ENCODE measurements around the gene CFAP99. TPM values are rescaled to one million over a fixed set of nuclear protein-coding genes. Genes with fewer than 3 reads are reported as not detected.

Gene CFAP99
- total and polyA plus RNA-seq, 9 of the 15 experiments (the other 6 are each of a cell fraction or from before 2014, with no cell fraction given): 0.07 to 0.18 (median 0.09) TPM; not detected in 6

DNA sequence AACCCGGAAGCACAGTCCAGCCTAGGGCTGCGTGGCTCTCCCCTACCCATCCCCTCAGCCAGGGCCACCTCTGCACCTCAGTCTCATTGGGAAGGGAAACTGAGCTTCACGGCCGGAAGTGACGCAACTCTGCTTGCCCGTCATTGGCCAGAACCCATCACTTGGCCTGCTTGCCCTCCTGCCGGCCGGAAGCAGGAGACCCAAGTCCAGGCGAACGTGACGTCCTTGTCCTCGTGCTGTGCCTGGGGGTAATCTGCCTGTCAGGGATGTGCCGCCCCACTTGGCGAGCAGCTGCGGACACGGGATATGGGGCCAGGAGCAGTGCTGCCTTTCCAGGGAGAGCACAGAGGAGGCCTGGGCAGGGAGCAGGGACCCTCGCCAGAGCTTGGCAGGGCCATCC is 31.5 kb upstream of the CFAP99 start:
- Histone ChIP-seq H3K9me3 (replicated peaks; ENCODE audit: control insufficient read depth, insufficient read depth, low read depth, low read length) (no peaks in the 10 kb centered on the region), H3K36me3 (ENCODE audit: control insufficient read depth, insufficient read depth, low read length) (peaks cover 5% of the 10 kb centered on the region; the same call in 1 of the 3 replicates), H3K9ac (ENCODE audit: insufficient read depth in 1 of 2, low read depth in 2 of 2, low read length in 2 of 2) (peak overlapping the region in 1 of 2 experiments; percentile 84; a peak in 2 of 4 replicates), H3K79me2 (ENCODE audit: control insufficient read depth, insufficient read depth, low read length) (peaks cover 82% of the 10 kb centered on the region), H3K27me3 (ENCODE audit: control insufficient read depth in 2 of 2, insufficient read depth in 2 of 2, low read length in 2 of 2) (no peaks in the 10 kb centered on the region), H3K27ac (ENCODE audit: extremely low read depth, low read depth, low read length) (peak overlapping the region; percentile 54; the same call in 2 of the 3 replicates), H3K4me1 (replicated peaks in 1 of 2; ENCODE audit: control insufficient read depth in 2 of 2, insufficient read depth in 2 of 2, low read length in 2 of 2) (peaks cover 61 to 74% of the 10 kb centered on the region in 2 experiments), H2AFZ (ENCODE audit: low read depth, low read length) (no peak overlapping the region), H3K9me1 (ENCODE audit: control insufficient read depth, insufficient read depth, low read length) (no peaks in the 10 kb centered on the region), H3K4me3 (no peak overlapping the region), H4K20me1 (replicated peaks; ENCODE audit: control insufficient read depth, insufficient read depth, low read length) (no peaks in the 10 kb centered on the region), H3K4me2 (ENCODE audit: insufficient read depth, low read length) (no peak overlapping the region)
- no TSS peak for BruUV-seq (replicated peaks)
- in situ Hi-C loops (cut with MboI): no loop called here
- 0 out of 2 replicates have a peak, but pooled peaks have one; percentile 58 for TF ChIP-seq ZC3H4 (CRISPR knock-in tag; IDR thresholded peaks at IDR 0.05; ENCODE audit: borderline replicate concordance)
- TF ChIP-seq RBFOX2 (IDR thresholded peaks at IDR 0.05; ENCODE audit: low read depth, low read length): peak; percentile 24; the same call in 1 of the 2 replicates
- 0 out of 2 replicates have a peak, but pooled peaks have one; percentile 11 for TF ChIP-seq CEBPG (CRISPR knock-in tag; IDR thresholded peaks at IDR 0.05)
- TF ChIP-seq CEBPG (tag; conservative IDR thresholded peaks at IDR 0.05 in 1 of 2, IDR thresholded peaks at IDR 0.05 in 1 of 2): no peak
- 0 out of 2 replicates have a peak, but pooled peaks have one; percentile 28 for TF ChIP-seq CEBPB (tag; IDR thresholded peaks at IDR 0.05)
- TF ChIP-seq BDP1 (IDR thresholded peaks at IDR 0.05; ENCODE audit: insufficient read depth, insufficient read length): no peak
- ATAC-seq: no peak
- DNase-seq (ENCODE audit: extremely low read depth in 1 of 4, low spot score in 3 of 4): no peak
- no peak for FAIRE-seq
- 94% methylated on average over 13 of the region's 17 CpGs for WGBS (ENCODE audit: insufficient coverage, low coverage, missing lambda C conversion rate)
- ChIA-PET POLR2A (interaction anchor here (0.8 kb wide), 1 partner anchor 81 kb away, joined by 3 read pairs; no protein-coding TSS in a partner anchor), CTCF (ENCODE audit: low intra/inter-chr PET ratio) (no interaction called here)
- intact Hi-C loops (cut with micrococcal nuclease): no loop called here

All from K562 (cell line).